ENCODE measurements around the gene PDE8B. TPM values are rescaled to one million over a fixed set of nuclear protein-coding genes. Genes with fewer than 3 reads are reported as not detected.

The PDE8B gene
- total RNA-seq, 1 experiment from 2014 or later: 0.17 TPM

DNA sequence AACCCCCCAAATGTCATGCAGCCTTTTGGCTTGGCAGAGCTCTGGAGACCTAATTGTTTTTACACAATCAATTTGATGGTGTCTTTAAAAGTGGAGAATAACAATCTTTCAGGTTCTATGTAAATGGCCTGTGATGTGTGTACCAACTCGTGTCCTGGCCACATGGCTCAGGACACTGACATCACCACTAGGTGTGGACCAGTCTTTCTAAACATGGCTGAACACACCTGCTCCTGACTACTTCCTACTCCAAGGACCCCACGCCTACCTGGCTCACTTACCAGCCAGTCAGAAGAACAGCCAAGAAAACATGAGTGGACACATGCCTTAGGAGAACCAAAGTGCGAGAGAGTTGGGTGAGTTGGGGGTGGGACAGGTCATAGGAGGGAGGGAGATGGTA lies 210.5 kb downstream of the PDE8B start:
- Histone ChIP-seq H2AFZ (ENCODE audit: low read depth, low read length, poor library complexity, severe bottlenecking) (no peak overlapping the region), H3K9me2 (ENCODE audit: insufficient read depth) (no peaks in the 10 kb centered on the region), H3K4me1 (ENCODE audit: control insufficient read depth in 1 of 2, insufficient read depth in 2 of 2, low read length in 2 of 2) (no peaks in the 10 kb centered on the region), H3K27me3 (ENCODE audit: insufficient read depth, low read length) (no peaks in the 10 kb centered on the region), H3K4me2 (ENCODE audit: low read length) (no peak overlapping the region), H3K9me3 (ENCODE audit: control insufficient read depth in 1 of 2, insufficient read depth in 1 of 2, low read depth in 1 of 2, low read length in 2 of 2) (no peaks in the 10 kb centered on the region), H3K4me3 (replicated peaks in 1 of 2; ENCODE audit: low read depth in 1 of 2, low read length in 2 of 2) (no peak overlapping the region), H3K27ac (ENCODE audit: low read depth, low read length) (no peak overlapping the region), H3K9ac (ENCODE audit: low read length) (no peak overlapping the region), H3K79me2 (ENCODE audit: insufficient read depth, low read length) (no peaks in the 10 kb centered on the region), H3K36me3 (ENCODE audit: control insufficient read depth in 1 of 2, insufficient read depth in 2 of 2, low read length in 2 of 2) (no peaks in the 10 kb centered on the region), H4K20me1 (ENCODE audit: insufficient read depth) (no peaks in the 10 kb centered on the region)
- DNase-seq (ENCODE audit: low read depth, low spot score): no peak
- intact Hi-C loops (cut with micrococcal nuclease): no loop called here
- TF ChIP-seq POLR2AphosphoS5 (IDR thresholded peaks at IDR 0.05; ENCODE audit: low read depth, low read length) (no peak), EZH2 (IDR thresholded peaks at IDR 0.05) (no peak), JUND (IDR thresholded peaks at IDR 0.05) (no peak), TCF7L2 (IDR thresholded peaks at IDR 0.05; ENCODE audit: borderline replicate concordance, extremely low read depth, insufficient read depth, insufficient read length) (no peak), SRF (IDR thresholded peaks at IDR 0.05; ENCODE audit: low read depth) (no peak), YY1 (IDR thresholded peaks at IDR 0.05; ENCODE audit: extremely low read depth, insufficient replicate concordance, low read depth, low read length) (no peak), SP1 (IDR thresholded peaks at IDR 0.05; ENCODE audit: low read depth) (no peak), EZH2phosphoT487 (IDR thresholded peaks at IDR 0.05; ENCODE audit: borderline replicate concordance) (no peak), ELF1 (IDR thresholded peaks at IDR 0.05; ENCODE audit: borderline replicate concordance, low read depth) (no peak), FOSL1 (IDR thresholded peaks at IDR 0.05; ENCODE audit: low read depth) (no peak), EGR1 (IDR thresholded peaks at IDR 0.05; ENCODE audit: low read depth) (no peak), POLR2A (IDR thresholded peaks at IDR 0.05; ENCODE audit: borderline replicate concordance, extremely low read depth, insufficient read depth, insufficient read length) (no peak)
- TF ChIP-seq, protein P1, sequence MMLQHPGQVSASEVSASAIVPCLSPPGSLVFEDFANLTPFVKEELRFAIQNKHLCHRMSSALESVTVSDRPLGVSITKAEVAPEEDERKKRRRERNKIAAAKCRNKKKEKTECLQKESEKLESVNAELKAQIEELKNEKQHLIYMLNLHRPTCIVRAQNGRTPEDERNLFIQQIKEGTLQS (IDR thresholded peaks at IDR 0.05): no peak
- TF ChIP-seq, protein P2, sequence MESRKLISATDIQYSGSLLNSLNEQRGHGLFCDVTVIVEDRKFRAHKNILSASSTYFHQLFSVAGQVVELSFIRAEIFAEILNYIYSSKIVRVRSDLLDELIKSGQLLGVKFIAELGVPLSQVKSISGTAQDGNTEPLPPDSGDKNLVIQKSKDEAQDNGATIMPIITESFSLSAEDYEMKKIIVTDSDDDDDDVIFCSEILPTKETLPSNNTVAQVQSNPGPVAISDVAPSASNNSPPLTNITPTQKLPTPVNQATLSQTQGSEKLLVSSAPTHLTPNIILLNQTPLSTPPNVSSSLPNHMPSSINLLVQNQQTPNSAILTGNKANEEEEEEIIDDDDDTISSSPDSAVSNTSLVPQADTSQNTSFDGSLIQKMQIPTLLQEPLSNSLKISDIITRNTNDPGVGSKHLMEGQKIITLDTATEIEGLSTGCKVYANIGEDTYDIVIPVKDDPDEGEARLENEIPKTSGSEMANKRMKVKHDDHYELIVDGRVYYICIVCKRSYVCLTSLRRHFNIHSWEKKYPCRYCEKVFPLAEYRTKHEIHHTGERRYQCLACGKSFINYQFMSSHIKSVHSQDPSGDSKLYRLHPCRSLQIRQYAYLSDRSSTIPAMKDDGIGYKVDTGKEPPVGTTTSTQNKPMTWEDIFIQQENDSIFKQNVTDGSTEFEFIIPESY (IDR thresholded peaks at IDR 0.05; ENCODE audit: extremely low read depth, insufficient replicate concordance, low read length): no peak
- TF ChIP-seq, protein P3, sequence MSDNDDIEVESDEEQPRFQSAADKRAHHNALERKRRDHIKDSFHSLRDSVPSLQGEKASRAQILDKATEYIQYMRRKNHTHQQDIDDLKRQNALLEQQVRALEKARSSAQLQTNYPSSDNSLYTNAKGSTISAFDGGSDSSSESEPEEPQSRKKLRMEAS (IDR thresholded peaks at IDR 0.05): no peak
- TF ChIP-seq, protein P4, sequence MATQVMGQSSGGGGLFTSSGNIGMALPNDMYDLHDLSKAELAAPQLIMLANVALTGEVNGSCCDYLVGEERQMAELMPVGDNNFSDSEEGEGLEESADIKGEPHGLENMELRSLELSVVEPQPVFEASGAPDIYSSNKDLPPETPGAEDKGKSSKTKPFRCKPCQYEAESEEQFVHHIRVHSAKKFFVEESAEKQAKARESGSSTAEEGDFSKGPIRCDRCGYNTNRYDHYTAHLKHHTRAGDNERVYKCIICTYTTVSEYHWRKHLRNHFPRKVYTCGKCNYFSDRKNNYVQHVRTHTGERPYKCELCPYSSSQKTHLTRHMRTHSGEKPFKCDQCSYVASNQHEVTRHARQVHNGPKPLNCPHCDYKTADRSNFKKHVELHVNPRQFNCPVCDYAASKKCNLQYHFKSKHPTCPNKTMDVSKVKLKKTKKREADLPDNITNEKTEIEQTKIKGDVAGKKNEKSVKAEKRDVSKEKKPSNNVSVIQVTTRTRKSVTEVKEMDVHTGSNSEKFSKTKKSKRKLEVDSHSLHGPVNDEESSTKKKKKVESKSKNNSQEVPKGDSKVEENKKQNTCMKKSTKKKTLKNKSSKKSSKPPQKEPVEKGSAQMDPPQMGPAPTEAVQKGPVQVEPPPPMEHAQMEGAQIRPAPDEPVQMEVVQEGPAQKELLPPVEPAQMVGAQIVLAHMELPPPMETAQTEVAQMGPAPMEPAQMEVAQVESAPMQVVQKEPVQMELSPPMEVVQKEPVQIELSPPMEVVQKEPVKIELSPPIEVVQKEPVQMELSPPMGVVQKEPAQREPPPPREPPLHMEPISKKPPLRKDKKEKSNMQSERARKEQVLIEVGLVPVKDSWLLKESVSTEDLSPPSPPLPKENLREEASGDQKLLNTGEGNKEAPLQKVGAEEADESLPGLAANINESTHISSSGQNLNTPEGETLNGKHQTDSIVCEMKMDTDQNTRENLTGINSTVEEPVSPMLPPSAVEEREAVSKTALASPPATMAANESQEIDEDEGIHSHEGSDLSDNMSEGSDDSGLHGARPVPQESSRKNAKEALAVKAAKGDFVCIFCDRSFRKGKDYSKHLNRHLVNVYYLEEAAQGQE (IDR thresholded peaks at IDR 0.05; ENCODE audit: low read depth): no peak
- RAD21 ChIA-PET (ENCODE audit: low non-redundant PET in 1 of 2, low total read pairs in 2 of 2, uncharacterized antibody in 2 of 2, unreplicated experiment in 2 of 2): no interaction called here
- POLR2A ChIA-PET: no interaction called here
- CTCF ChIA-PET: no interaction called here
- BruUV-seq (replicated peaks): no TSS peak
- ATAC-seq: no peak

All from HCT116 (cell line).